Neural cell (in vitro differentiated cells): Measurements from ENCODE around the gene F2. TPM values are rescaled to one million over a fixed set of nuclear protein-coding genes. Genes with fewer than 3 reads are reported as not detected.
"Not testable (repeated sequence)": the region's sequence is repeated elsewhere in the genome, so short reads cannot be mapped to it uniquely, and the experiment has no call there.

Experiments used
- H2AFZ ChIP-seq: fragments of 200-600, 300-800 bp; sonication (generic), shearing (Covaris generic); 2 replicates; pipeline ENCODE4 v1.6.0; 2014; ENCODE audit warnings: low read depth, mild to moderate bottlenecking, antibody characterized with exemption, low read length, moderate library complexity
- H3F3A ChIP-seq: fragments of 200-600 bp; shearing (Covaris generic); 2 replicates; pipeline ENCODE4 v1.6.1; 2016; ENCODE audit warnings: mild to moderate bottlenecking, moderate library complexity, mixed read lengths, antibody characterized with exemption, low read length; ENCODE audit not compliant: insufficient read depth, poor library complexity, severe bottlenecking
- H3K27ac ChIP-seq: fragments of 200-600, 300-800 bp; sonication (generic), shearing (Covaris generic); 2 replicates; pipeline ENCODE4 v1.5.1; 2014; ENCODE audit warnings: mild to moderate bottlenecking, low read length, moderate library complexity
- H3K27me3 ChIP-seq: fragments of 300-800, 200-600 bp; sonication (generic), shearing (Covaris generic); 2 replicates; pipeline ENCODE4 v1.6.0; 2014; ENCODE audit warnings: mild to moderate bottlenecking, low read depth, low read length, moderate library complexity; ENCODE audit not compliant: insufficient read depth
- H3K36me3 ChIP-seq: fragments of 300-800, 200-600 bp; sonication (generic), shearing (Covaris generic); 2 replicates; pipeline ENCODE4 v1.5.1; 2014; ENCODE audit warnings: mild to moderate bottlenecking, antibody characterized with exemption, low read length, moderate library complexity; ENCODE audit not compliant: insufficient read depth
- H3K4me2 ChIP-seq: fragments of 300-800, 200-600 bp; sonication (generic), shearing (Covaris generic); 2 replicates; pipeline ENCODE4 v1.6.0; 2014; ENCODE audit warnings: mild to moderate bottlenecking, low read length
- H3K4me3 ChIP-seq: fragments of 300-800, 200-600 bp; sonication (generic), shearing (Covaris generic); 2 replicates; pipeline ENCODE4 v1.5.1; 2014; ENCODE audit warnings: mild to moderate bottlenecking, low read length, moderate library complexity
- H3K79me2 ChIP-seq: fragments of 200-600 bp; shearing (Covaris generic); replicated peaks from 2 replicates; pipeline ENCODE4 v1.6.0; 2014; ENCODE audit warnings: mild to moderate bottlenecking, low read length, moderate library complexity; ENCODE audit not compliant: insufficient read depth
- H3K9ac ChIP-seq: fragments of 300-800, 200-600 bp; sonication (generic), shearing (Covaris generic); 2 replicates; pipeline ENCODE4 v1.6.1; 2016; ENCODE audit warnings: mild to moderate bottlenecking, low read length, mixed read lengths
- H3K9me2 ChIP-seq: fragments of 200-600 bp; shearing (Covaris generic); 2 replicates; pipeline ENCODE4 v1.6.1; 2016; ENCODE audit warnings: mild to moderate bottlenecking, low read length, mixed read lengths; ENCODE audit not compliant: insufficient read depth
- H3K9me3 ChIP-seq: fragments of 200-600, 300-800 bp; sonication (generic), shearing (Covaris generic); 2 replicates; pipeline ENCODE4 v1.6.1; 2016; ENCODE audit warnings: mild to moderate bottlenecking, mixed run types, low read length, moderate library complexity, mixed read lengths
- H4K20me1 ChIP-seq: fragments of 200-600 bp; shearing (Covaris generic); 2 replicates; pipeline ENCODE4 v1.6.1; 2016; ENCODE audit warnings: mild to moderate bottlenecking, mixed run types; ENCODE audit not compliant: insufficient read depth
- EP300 ChIP-seq: fragments of 450-650 bp; conservative IDR thresholded peaks from 2 replicates; pipeline ENCODE4 v1.6.1; 2014; ENCODE audit warnings: antibody characterized with exemption, mild to moderate bottlenecking, moderate library complexity; ENCODE audit not compliant: poor library complexity, severe bottlenecking
- EZH2 ChIP-seq: fragments of 200-600, 300-800 bp; shearing (Covaris generic), sonication (generic); IDR thresholded peaks from 2 replicates; pipeline ENCODE4 v1.6.1; 2014; ENCODE audit warnings: antibody characterized with exemption, low read length, borderline replicate concordance, mild to moderate bottlenecking; ENCODE audit not compliant: insufficient read depth, poor library complexity, severe bottlenecking
- MXI1 ChIP-seq: fragments of 450-650 bp; conservative IDR thresholded peaks from 2 replicates; pipeline ENCODE4 v1.6.1; 2014; ENCODE audit warnings: antibody characterized with exemption, mild to moderate bottlenecking; ENCODE audit not compliant: poor library complexity, severe bottlenecking
- POLR2AphosphoS5 ChIP-seq: IDR thresholded peaks from 2 replicates; pipeline ENCODE4 v1.6.1; 2012
- RAD21 ChIP-seq: fragments of 450-650 bp; conservative IDR thresholded peaks from 2 replicates; pipeline ENCODE4 v1.6.1; 2014; ENCODE audit warnings: antibody characterized with exemption, mild to moderate bottlenecking, moderate library complexity
- SMC3 ChIP-seq: fragments of 450-650 bp; conservative IDR thresholded peaks from 2 replicates; pipeline ENCODE4 v1.6.1; 2014; ENCODE audit warnings: antibody characterized with exemption, mild to moderate bottlenecking, moderate library complexity; ENCODE audit not compliant: poor library complexity
- TAF1 ChIP-seq: IDR thresholded peaks from 2 replicates; pipeline ENCODE4 v1.6.1; 2012; ENCODE audit warnings: low read depth
- polyA plus RNA-seq: library from polyadenylated mRNA; depleted of rRNA; stranded (reverse); fragments of >200 nt; gene quantifications from 2 replicates; pipeline ENCODE4 v1.2.3, GENCODE V29; 2014
- TF ChIP-seq, protein P1 (sequence below): IDR thresholded peaks from 2 replicates; pipeline ENCODE4 v1.6.1; 2012; ENCODE audit warnings: borderline replicate concordance
- TF ChIP-seq, protein P2 (sequence below): fragments of 450-650 bp; IDR thresholded peaks from 2 replicates; pipeline ENCODE4 v1.5.1; 2014; ENCODE audit warnings: antibody characterized with exemption, mild to moderate bottlenecking, moderate library complexity; ENCODE audit not compliant: poor library complexity, severe bottlenecking

Gene F2
- polyA plus RNA-seq, 1 donor from 2014 or later: 0.94 TPM

DNA sequence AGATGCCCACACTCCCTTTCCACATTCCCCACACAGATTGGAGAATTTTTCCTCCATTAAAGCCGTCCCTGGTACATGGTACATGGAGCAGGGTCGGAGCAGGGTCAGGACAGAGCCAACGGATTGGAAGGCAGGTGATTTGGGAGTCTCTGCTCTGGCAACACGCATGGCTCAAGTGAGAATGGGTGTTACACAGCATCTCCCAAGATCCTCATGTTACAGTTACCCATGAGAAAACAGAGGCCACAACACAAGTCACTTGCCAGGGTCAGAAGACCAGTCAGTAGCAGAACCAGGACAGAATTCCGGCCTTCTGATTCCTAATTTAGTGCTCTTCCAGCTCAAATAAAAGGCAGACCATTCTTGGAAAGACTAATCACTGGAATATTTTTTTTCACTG, 7.7 kb upstream of the F2 start:
- Histone ChIP-seq H3F3A (no peaks in the 10 kb centered on the region), H3K36me3 (no peaks in the 10 kb centered on the region), H2AFZ (no peak overlapping the region), H4K20me1 (no peaks in the 10 kb centered on the region), H3K27me3 (no peaks in the 10 kb centered on the region), H3K9me2 (no peaks in the 10 kb centered on the region), H3K4me2 (no peak overlapping the region), H3K9me3 (no peaks in the 10 kb centered on the region), H3K9ac (no peak overlapping the region), H3K27ac (no peak overlapping the region), H3K79me2 (no peaks in the 10 kb centered on the region), H3K4me3 (no peak overlapping the region)
- no peak for TF ChIP-seq MXI1
- TF ChIP-seq TAF1: no peak
- no peak for TF ChIP-seq POLR2AphosphoS5
- TF ChIP-seq, protein P1, sequence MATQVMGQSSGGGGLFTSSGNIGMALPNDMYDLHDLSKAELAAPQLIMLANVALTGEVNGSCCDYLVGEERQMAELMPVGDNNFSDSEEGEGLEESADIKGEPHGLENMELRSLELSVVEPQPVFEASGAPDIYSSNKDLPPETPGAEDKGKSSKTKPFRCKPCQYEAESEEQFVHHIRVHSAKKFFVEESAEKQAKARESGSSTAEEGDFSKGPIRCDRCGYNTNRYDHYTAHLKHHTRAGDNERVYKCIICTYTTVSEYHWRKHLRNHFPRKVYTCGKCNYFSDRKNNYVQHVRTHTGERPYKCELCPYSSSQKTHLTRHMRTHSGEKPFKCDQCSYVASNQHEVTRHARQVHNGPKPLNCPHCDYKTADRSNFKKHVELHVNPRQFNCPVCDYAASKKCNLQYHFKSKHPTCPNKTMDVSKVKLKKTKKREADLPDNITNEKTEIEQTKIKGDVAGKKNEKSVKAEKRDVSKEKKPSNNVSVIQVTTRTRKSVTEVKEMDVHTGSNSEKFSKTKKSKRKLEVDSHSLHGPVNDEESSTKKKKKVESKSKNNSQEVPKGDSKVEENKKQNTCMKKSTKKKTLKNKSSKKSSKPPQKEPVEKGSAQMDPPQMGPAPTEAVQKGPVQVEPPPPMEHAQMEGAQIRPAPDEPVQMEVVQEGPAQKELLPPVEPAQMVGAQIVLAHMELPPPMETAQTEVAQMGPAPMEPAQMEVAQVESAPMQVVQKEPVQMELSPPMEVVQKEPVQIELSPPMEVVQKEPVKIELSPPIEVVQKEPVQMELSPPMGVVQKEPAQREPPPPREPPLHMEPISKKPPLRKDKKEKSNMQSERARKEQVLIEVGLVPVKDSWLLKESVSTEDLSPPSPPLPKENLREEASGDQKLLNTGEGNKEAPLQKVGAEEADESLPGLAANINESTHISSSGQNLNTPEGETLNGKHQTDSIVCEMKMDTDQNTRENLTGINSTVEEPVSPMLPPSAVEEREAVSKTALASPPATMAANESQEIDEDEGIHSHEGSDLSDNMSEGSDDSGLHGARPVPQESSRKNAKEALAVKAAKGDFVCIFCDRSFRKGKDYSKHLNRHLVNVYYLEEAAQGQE: no peak
- TF ChIP-seq EP300: no peak
- TF ChIP-seq SMC3: no peak
- no peak for TF ChIP-seq RAD21
- TF ChIP-seq EZH2: no peak
- TF ChIP-seq, protein P2, sequence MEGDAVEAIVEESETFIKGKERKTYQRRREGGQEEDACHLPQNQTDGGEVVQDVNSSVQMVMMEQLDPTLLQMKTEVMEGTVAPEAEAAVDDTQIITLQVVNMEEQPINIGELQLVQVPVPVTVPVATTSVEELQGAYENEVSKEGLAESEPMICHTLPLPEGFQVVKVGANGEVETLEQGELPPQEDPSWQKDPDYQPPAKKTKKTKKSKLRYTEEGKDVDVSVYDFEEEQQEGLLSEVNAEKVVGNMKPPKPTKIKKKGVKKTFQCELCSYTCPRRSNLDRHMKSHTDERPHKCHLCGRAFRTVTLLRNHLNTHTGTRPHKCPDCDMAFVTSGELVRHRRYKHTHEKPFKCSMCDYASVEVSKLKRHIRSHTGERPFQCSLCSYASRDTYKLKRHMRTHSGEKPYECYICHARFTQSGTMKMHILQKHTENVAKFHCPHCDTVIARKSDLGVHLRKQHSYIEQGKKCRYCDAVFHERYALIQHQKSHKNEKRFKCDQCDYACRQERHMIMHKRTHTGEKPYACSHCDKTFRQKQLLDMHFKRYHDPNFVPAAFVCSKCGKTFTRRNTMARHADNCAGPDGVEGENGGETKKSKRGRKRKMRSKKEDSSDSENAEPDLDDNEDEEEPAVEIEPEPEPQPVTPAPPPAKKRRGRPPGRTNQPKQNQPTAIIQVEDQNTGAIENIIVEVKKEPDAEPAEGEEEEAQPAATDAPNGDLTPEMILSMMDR: no peak

DNA sequence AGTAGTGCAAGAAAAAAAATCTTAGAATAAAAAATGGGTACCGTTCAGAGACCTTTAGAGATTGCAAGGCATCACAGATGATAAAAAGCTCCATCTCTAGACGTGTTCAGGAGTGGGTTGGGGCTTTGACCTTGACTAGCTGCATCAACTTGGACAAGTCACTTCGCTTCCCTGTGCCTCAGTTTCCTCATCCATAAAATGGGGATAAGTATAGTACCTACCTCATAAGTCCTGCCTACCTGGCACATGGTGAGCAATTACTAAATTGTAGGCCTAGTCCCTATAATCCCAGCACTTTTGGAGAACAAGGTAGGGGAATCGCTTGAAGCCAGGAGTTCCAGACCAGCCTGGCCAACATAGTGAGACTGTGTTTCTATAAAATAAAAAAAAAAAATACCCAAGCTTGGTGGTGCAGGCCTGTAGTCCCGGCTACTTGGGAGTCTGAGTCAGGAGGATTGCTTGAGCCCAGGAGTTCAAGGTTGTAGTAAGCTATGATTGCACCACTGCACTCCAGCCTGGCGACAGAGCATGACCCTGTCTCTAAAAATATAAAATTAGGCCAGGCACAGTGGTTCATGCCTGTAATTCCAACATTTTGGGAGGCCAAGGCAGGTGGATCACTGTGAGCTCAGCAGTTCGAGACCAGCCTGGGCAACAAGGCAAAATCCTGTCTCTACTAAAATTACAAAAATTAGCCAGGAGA, 6.0 kb upstream of the F2 start:
- Histone ChIP-seq H3F3A (no peaks in the 10 kb centered on the region), H3K79me2 (no peaks in the 10 kb centered on the region), H3K9ac (no peak overlapping the region), H3K27me3 (no peaks in the 10 kb centered on the region), H3K36me3 (no peaks in the 10 kb centered on the region), H3K27ac (no peak overlapping the region), H4K20me1 (no peaks in the 10 kb centered on the region), H3K9me3 (no peaks in the 10 kb centered on the region), H3K4me2 (no peak overlapping the region), H3K4me3 (no peak overlapping the region), H3K9me2 (no peaks in the 10 kb centered on the region), H2AFZ (no peak overlapping the region)
- TF ChIP-seq POLR2AphosphoS5: no peak
- no peak for TF ChIP-seq SMC3
- TF ChIP-seq, protein P1: no peak
- TF ChIP-seq EZH2: no peak
- TF ChIP-seq MXI1: no peak
- no peak for TF ChIP-seq RAD21
- no peak for TF ChIP-seq TAF1
- TF ChIP-seq, protein P2: no peak
- no peak for TF ChIP-seq EP300

DNA sequence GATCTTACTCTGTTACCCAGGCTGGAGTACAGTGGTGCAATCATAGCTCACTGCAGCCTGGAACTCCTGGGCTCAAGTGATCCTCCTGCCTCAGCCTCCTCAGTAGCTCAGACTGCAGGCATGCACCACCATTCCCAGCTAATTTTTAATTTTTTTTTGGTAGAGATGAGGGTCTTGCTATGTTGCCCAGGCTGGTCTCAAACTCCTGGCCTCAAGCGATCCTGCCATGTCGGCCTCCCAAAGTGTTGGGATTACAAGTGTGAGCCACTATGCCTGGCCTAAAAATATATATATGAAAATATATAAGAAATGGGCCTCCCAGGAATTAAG, 1.2 kb upstream of the F2 start:
- H3K27me3 ChIP-seq, H3K79me2 ChIP-seq, H3K9me2 ChIP-seq, H3K4me2 ChIP-seq, H2AFZ ChIP-seq, H3K27ac ChIP-seq, H4K20me1 ChIP-seq, H3K9ac ChIP-seq, H3K9me3 ChIP-seq, H3K4me3 ChIP-seq, H3F3A ChIP-seq, H3K36me3 ChIP-seq: not testable (repeated sequence)
